Motor neuron (in vitro differentiated cells): ENCODE measurements around the gene MYORG. TPM values are rescaled to one million over a fixed set of nuclear protein-coding genes. Genes with fewer than 3 reads are reported as not detected.

Experiments used
- ATAC-seq, 8 experiments: fragments of 200-7000 bp; cut with Tn5 transposase; replicated peaks in 6 of 8; 2 replicates each; pipeline ENCODE4 v1.8.0; 2021; ENCODE audit warnings: mild to moderate bottlenecking in 8 of 8, moderate library complexity in 8 of 8
- H3K27ac ChIP-seq, 2 donors: fragments of 250-450 bp; sonication (Bioruptor Pico); 2 replicates each; pipeline ENCODE4 v1.9.0; 2021; ENCODE audit warnings: antibody characterized with exemption in 2 of 2, mild to moderate bottlenecking in 2 of 2, moderate library complexity in 1 of 2
- H3K4me1 ChIP-seq, 2 donors: fragments of 250-450 bp; sonication (Bioruptor Pico); replicated peaks in 1 of 2; 2 replicates each; pipeline ENCODE4 v1.6.1; 2021; ENCODE audit warnings: antibody characterized with exemption in 2 of 2, mild to moderate bottlenecking in 2 of 2, moderate library complexity in 1 of 2
- H3K4me3 ChIP-seq, 5 donors: fragments of 250-450 bp; sonication (Bioruptor Pico); 2 replicates each; pipeline ENCODE4 v1.9.0; 2021; ENCODE audit warnings: antibody characterized with exemption in 5 of 5, mild to moderate bottlenecking in 5 of 5, moderate library complexity in 4 of 5
- WGBS, 10 experiments: fragments of 450-650 bp; shearing (Covaris generic); methylation state at CpG; one replicate each; pipeline ENCODE4 v1.0.0; 2022; 5-methylcytosine and 5-hydroxymethylcytosine counted together
- in situ Hi-C, 9 experiments: fragments of 400-800 bp; cut with MboI; loops; one replicate each; pipeline ENCODE4 v1.15.0; 2021; ENCODE audit warnings: low sequenced_read_pairs in 9 of 9, low pct_unique_long_range_greater_than_20kb in 2 of 9; ENCODE audit not compliant: unreplicated experiment in 9 of 9
- total RNA-seq, 8 experiments: library from RNA; unstranded; fragments of 300-600 nt; gene quantifications; 2 replicates each; pipeline versions ENCODE4 v1.2.3 to v1.2.4, GENCODE V29; 2022

MYORG gene
- total RNA-seq, 8 experiments from 2014 or later, result 0.31 to 11.4 (median 2.4) TPM

- WGBS, 10 experiments, result 0 to 61% (median 30%) methylated on average over 1 to 7 of the region's 17 CpGs; no CpG with 5 or more reads in 6 of the 10 experiments
- Histone ChIP-seq H3K4me1 (peaks cover 19 to 22% of the 10 kb centered on the region in 2 donors), H3K27ac (no peak overlapping the region), H3K4me3 (peak overlapping the region; percentile 22 to 44 (median 36))
- in situ Hi-C loops, result no loop called here
- ATAC-seq, result peak in 1 of 8 experiments; percentile 1
These were observed 4.6 kb upstream of the MYORG start for GRCh38 chr9:34381323-34381722.

DNA sequence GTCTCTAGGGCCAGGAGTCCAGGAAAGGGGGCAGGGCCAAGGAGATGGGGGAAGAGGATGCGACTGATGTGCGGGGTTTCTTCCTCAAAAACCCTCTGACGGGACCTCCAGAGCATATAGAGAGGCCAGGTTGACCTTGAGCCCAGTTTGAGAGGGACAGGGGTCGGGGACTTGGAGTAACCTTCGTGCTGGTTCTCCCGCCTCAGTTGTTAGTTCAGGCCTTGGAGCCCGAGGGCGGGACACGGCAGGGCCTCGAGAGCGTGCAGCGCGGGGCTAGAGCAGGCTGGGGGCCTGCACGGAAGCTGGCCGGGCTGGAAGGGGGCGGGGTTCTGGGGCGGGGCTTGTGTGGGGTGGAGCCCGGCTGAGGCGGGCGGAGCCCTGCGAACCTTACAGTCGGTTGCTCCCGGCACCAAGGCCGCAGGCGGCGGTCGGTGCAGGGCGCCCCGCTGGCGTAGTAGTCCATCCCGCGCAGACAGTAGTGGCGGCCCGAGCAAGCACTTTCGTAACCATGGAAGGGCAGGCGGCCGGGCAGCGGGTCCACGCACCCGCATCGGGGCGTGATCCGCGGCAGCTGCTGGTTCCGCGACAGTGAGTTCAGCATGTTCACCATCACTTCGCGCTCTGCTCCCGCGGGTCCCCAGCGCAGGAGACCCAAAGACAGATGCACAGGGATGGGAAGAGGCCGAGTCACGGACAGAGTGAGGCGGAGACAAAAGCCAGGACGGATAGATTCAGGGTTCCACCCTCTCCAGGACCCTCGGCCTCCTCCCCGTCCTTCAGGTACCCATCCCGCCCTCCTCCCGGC lies 4.0 kb upstream of the MYORG start:
- H3K4me1 ChIP-seq, result peaks cover 23 to 25% of the 10 kb centered on the region in 2 donors
- H3K27ac ChIP-seq, result peak overlapping the region in 1 of 2 donors; percentile 16
- WGBS, 10 experiments, result 0% methylated on average over 1 to 4 of the region's 59 CpGs; no CpG with 5 or more reads in 8 of the 10 experiments
- H3K4me3 ChIP-seq, result peak overlapping the region; percentile 22 to 44 (median 36)
- ATAC-seq, result peak; percentile 43 to 62 (median 56)
- in situ Hi-C loops, result no loop called here

DNA sequence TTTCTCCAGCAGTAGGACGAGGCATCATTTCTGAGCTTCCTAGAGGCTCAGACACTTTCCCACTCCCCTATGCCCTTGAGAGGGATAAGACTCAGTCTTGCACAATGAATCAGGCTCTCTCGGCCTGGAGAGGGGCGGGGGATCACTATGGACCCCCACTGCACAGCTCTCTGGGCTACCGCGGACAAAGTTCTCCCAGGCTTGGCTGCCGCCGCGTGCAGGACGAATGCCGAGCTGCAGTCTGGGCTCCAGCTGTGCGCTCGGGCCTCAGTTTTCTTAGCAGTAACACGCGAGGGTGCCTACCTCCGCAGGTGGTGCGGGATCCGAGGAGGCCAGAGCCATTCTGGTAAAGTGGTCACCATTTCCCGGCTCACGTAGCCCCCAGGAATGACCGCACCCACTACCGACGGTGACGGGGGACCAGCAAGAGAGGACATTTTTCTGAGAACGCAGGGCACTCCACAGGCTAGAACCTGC lies 3.4 kb upstream of the MYORG start:
- Histone ChIP-seq H3K4me1 (peaks cover 25 to 26% of the 10 kb centered on the region in 2 donors), H3K4me3 (no peak overlapping the region), H3K27ac (peak overlapping the region in 1 of 2 donors; percentile 16)
- no peak for ATAC-seq
- in situ Hi-C loops, result no loop called here
- WGBS, 10 experiments, result 0 to 67% (median 40%) methylated on average over 1 to 2 of the region's 24 CpGs; no CpG with 5 or more reads in 6 of the 10 experiments

- Histone ChIP-seq H3K27ac (no peak overlapping the region), H3K4me3 (no peak overlapping the region), H3K4me1 (peaks cover 21 to 24% of the 10 kb centered on the region in 2 donors)
- WGBS, 10 experiments, result 0 to 33% (median 7%) methylated on average over 1 to 17 of the region's 35 CpGs; no CpG with 5 or more reads in 2 of the 10 experiments
- peak in 3 of 8 experiments; percentile 36 to 48 (median 42) for ATAC-seq
- in situ Hi-C loops, result no loop called here
These were observed 2.8 kb upstream of the MYORG start for GRCh38 chr9:34379334-34380033.

- Histone ChIP-seq H3K27ac (no peak overlapping the region), H3K4me1 (peaks cover 18 to 24% of the 10 kb centered on the region in 2 donors), H3K4me3 (no peak overlapping the region)
- in situ Hi-C loops, result no loop called here
- 0 to 100% (median 71%) methylated on average over 1 to 3 of the region's 3 CpGs; no CpG with 5 or more reads in 2 of the 10 experiments for WGBS, 10 experiments
- no peak for ATAC-seq
These were observed 1.8 kb upstream of the MYORG start for GRCh38 chr9:34378376-34379060.

DNA sequence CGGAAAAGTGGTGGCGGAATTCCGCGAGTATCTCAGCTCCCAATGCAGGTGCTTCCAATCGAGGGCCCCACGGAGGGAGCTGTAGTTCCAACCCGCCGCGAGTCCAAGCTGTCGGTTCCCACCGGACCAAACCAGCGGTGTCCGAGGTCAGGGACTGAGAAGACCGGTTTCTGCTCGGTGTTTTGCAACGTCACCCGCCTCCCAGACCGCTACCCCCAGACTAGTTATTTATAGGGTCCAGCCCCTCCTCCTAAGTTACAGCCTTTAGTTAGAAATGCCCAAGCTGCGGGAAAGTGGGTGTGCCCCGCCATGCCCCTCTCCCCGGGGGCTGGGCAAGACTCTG lies 677 bp upstream of the MYORG start:
- Histone ChIP-seq H3K4me3 (peak overlapping the region; percentile 36 to 50 (median 48)), H3K27ac (peak overlapping the region in 1 of 2 donors; percentile 33), H3K4me1 (peaks cover 18 to 24% of the 10 kb centered on the region in 2 donors)
- WGBS, 10 experiments, result 0 to 50% (median 12%) methylated on average over 2 to 18 of the region's 21 CpGs; no CpG with 5 or more reads in 3 of the 10 experiments
- peak in 6 of 8 experiments; percentile 0 to 13 (median 8) for ATAC-seq
- in situ Hi-C loops, result no loop called here

GRCh38 chr9:34375901-34376595 lies 650 bp downstream of the MYORG start:
- H3K4me3 ChIP-seq, result peak overlapping the region; percentile 36 to 50 (median 48)
- WGBS, 10 experiments, result 16 to 60% (median 40%) methylated on average over 2 to 9 of the region's 22 CpGs; no CpG with 5 or more reads in 5 of the 10 experiments
- H3K27ac ChIP-seq, result no peak overlapping the region
- in situ Hi-C loops, result no loop called here
- ATAC-seq, result peak; percentile 6 to 27 (median 9)
- peaks cover 10 to 16% of the 10 kb centered on the region in 2 donors for H3K4me1 ChIP-seq

- 29 to 94% (median 69%) methylated on average over 1 to 2 of the region's 5 CpGs; no CpG with 5 or more reads in 1 of the 10 experiments for WGBS, 10 experiments
- in situ Hi-C loops, result no loop called here
- H3K27ac ChIP-seq, result no peak overlapping the region
- H3K4me1 ChIP-seq, result peaks cover 6 to 11% of the 10 kb centered on the region in 2 donors
- no peak overlapping the region for H3K4me3 ChIP-seq
- ATAC-seq, result no peak
These were observed 1.7 kb downstream of the MYORG start for GRCh38 chr9:34374905-34375552.

GRCh38 chr9:34374339-34374738 lies 2.4 kb downstream of the MYORG start:
- no peak overlapping the region for H3K4me3 ChIP-seq
- ATAC-seq, result no peak
- WGBS, 10 experiments, result 50 to 100% (median 80%) methylated on average over 1 to 2 of the region's 3 CpGs; no CpG with 5 or more reads in 1 of the 10 experiments
- no peak overlapping the region for H3K27ac ChIP-seq
- peaks cover 4 to 6% of the 10 kb centered on the region in 2 donors for H3K4me1 ChIP-seq
- in situ Hi-C loops, result no loop called here

DNA sequence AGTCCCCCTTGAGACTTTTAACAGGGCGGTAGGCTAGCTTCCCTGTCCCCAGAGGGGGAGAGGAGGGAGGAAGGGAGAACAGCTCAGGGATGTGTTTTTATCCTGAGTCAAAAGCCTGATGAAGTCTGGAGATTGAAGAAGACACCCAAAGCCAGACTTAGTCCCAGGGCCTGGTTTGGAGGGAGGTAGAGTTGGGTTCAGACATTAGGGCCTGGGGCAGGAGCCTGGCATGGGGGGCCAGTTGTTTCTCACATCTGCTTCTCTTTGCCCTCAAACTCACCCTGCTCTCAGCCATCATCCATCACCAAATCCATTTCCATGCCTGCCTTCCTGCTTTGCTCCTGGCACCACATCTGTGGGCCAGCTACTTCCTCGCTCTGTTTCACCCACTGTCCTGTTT lies 2.9 kb downstream of the MYORG start:
- Histone ChIP-seq H3K27ac (no peak overlapping the region), H3K4me1 (peaks cover 4 to 6% of the 10 kb centered on the region in 2 donors), H3K4me3 (no peak overlapping the region)
- ATAC-seq, result no peak
- in situ Hi-C loops, result no loop called here
- WGBS, 10 experiments, result 60 to 83% (median 75%) methylated on average over 1 of the region's 2 CpGs; no CpG with 5 or more reads in 7 of the 10 experiments

DNA sequence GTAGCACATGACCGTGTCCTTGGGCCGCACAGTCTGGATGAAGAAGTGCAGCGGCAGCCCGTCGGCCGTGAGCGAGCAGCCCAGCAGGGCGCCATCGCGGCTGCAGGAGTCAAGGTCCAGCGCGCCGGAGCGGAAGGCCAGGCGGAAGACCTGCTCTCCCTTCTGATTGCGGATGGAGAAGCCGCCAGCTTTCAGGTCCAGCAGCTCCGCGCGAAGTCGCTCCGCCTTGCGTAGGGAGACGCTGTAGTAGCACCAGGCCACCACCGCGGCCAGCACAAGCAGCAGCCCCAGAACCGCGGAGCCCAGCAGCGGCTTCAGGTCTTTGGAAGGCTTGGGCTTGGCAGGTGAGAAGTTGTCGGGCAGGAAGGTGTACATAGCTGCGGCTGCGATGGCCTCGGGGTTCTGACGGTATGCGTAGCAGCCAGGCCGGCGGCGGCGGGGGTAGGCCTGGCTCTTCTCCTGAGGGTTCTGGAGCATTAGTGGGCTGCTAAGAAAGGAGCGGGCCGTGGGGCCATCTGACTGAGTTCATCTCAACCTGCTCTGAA lies 4.2 kb downstream of the MYORG start:
- in situ Hi-C loops, result no loop called here
- Histone ChIP-seq H3K27ac (no peak overlapping the region), H3K4me1 (peaks cover 4 to 6% of the 10 kb centered on the region in 2 donors), H3K4me3 (no peak overlapping the region)
- ATAC-seq, result no peak
- 70 to 100% (median 96%) methylated on average over 2 to 23 of the region's 41 CpGs; no CpG with 5 or more reads in 3 of the 10 experiments for WGBS, 10 experiments
